Activated naive CD8-positive, alpha-beta T cell (primary cell): ENCODE measurements around the gene FANCC.

Source experiments
- H3K27ac Mint-ChIP-seq: one replicate; pipeline ENCODE4 v1.8.0; 2021; ENCODE audit warnings: mixed read lengths
- H3K27me3 Mint-ChIP-seq: one replicate; pipeline ENCODE4 v1.8.0; 2021; ENCODE audit warnings: mixed read lengths
- H3K36me3 Mint-ChIP-seq: one replicate; pipeline ENCODE4 v1.8.0; 2021; ENCODE audit warnings: mixed read lengths
- H3K4me1 Mint-ChIP-seq: one replicate; pipeline ENCODE4 v1.8.0; 2021; ENCODE audit warnings: low read depth, mixed read lengths
- H3K4me3 Mint-ChIP-seq: one replicate; pipeline ENCODE4 v1.8.0; 2021; ENCODE audit warnings: mild to moderate bottlenecking, mixed read lengths
- H3K9me3 Mint-ChIP-seq: one replicate; pipeline ENCODE4 v1.8.0; 2021; ENCODE audit warnings: low read depth, mixed read lengths

FANCC gene

DNA sequence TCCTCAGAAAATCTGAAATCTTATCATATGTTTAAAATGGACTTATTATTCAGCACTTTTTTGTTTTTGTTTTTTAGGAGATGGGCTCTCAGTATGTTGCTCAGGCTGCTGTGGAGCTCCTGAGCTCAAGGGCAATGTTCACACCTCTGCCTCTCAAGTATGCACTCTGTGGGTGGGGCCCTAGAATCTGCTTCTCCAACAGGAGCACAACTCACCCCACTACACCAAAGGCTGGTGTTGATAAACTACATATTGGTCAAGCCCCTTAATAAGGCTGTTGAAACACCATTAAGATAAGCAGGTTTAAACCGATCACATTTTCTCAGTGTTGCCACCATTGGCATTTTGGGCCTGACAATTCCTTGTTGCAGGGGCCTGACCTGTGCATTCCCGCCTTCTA is 131.6 kb downstream of the FANCC start:
- Mint-ChIP-seq H3K27me3 (no peaks in the 10 kb centered on the region), H3K27ac (no peak overlapping the region)

DNA sequence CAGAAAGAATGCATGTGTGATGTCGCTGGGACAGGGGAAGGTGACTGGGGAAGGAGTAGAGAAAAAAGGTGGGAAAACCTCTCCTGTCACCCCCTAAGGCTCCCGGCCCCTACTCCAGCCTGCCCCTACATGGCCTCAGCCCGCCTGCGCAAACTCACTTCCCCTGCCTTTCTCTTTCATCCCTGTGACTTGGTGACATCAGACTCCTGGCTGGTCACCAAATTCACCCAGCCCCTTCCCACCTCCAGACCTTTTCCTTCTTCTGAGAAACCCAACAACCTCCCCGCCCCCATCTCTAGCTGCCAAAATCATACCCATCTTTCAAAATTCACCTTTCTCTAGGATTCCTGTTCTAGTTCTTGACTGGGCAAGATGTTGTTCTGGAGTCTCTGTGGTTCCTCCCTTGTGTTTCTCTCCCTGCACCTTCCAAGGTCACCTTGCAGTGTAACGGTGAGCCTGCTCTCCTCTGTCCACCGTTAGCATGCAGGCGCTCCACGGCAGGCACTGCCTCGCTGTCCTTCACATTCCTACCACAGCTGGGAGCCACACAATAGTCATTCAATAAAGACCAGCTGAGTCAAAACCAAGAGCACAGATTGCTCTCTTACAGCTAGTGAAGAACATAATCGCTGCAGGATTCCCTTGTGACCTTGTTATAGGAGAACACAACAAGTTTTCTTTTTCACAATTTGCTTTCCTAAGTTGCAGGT is 134.5 kb downstream of the FANCC start:
- Mint-ChIP-seq H3K4me3 (no peak overlapping the region), H3K27me3 (no peaks in the 10 kb centered on the region)

More for the DNA sequence above, 131.6 kb downstream of the FANCC start:
- Mint-ChIP-seq H3K9me3 (no peaks in the 10 kb centered on the region), H3K4me3 (no peak overlapping the region), H3K36me3 (peaks cover 9% of the 10 kb centered on the region), H3K4me1 (peaks cover 29% of the 10 kb centered on the region)

GRCh38 chr9:95181835-95182234 is 135.7 kb downstream of the FANCC start:
- peaks cover 9% of the 10 kb centered on the region for H3K36me3 Mint-ChIP-seq
- no peaks in the 10 kb centered on the region for H3K27me3 Mint-ChIP-seq
- H3K9me3 Mint-ChIP-seq, result no peaks in the 10 kb centered on the region
- H3K27ac Mint-ChIP-seq, result no peak overlapping the region
- H3K4me1 Mint-ChIP-seq, result no peaks in the 10 kb centered on the region
- no peak overlapping the region for H3K4me3 Mint-ChIP-seq

More for the DNA sequence above, 134.5 kb downstream of the FANCC start:
- Mint-ChIP-seq H3K9me3 (no peaks in the 10 kb centered on the region), H3K27ac (no peak overlapping the region), H3K36me3 (peaks cover 9% of the 10 kb centered on the region), H3K4me1 (peaks cover under 1% of the 10 kb centered on the region)

DNA sequence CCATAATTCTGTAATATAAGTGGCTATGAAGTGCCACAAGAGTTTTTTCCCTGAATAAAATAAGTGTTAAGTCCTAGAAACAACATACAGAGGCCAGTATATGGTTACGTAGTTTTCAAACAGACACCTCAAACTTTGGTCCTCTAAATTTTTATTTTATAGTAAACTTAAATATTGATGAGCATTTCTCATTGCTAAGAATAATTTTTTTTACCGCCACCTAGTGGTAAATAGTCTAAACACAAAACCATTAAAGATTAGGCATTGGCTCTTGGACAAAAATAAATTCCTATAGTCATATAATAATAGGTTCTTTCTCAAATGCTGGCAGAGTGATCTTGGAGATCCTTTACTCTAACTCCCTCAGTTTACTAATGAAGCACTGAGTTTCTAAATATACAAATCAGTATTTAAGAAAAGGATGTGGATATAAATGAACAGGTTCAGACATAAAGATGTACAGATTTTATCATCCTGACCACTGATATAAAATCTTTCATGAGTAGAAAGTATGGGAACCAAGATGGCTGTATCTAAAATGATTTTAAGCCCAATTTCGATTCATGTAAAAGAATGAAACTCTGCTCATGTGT is 136.2 kb downstream of the FANCC start:
- Mint-ChIP-seq H3K9me3 (no peaks in the 10 kb centered on the region), H3K27ac (no peak overlapping the region), H3K27me3 (no peaks in the 10 kb centered on the region), H3K4me1 (no peaks in the 10 kb centered on the region), H3K36me3 (peaks cover 7% of the 10 kb centered on the region), H3K4me3 (no peak overlapping the region)

- no peak overlapping the region for H3K4me3 Mint-ChIP-seq
- no peaks in the 10 kb centered on the region for H3K27me3 Mint-ChIP-seq
- H3K27ac Mint-ChIP-seq, result no peak overlapping the region
- no peaks in the 10 kb centered on the region for H3K4me1 Mint-ChIP-seq
- no peaks in the 10 kb centered on the region for H3K36me3 Mint-ChIP-seq
- H3K9me3 Mint-ChIP-seq, result no peaks in the 10 kb centered on the region
These were observed 139.9 kb downstream of the FANCC start for GRCh38 chr9:95177617-95178016.

GRCh38 chr9:95176755-95177319 is 140.7 kb downstream of the FANCC start:
- H3K27me3 Mint-ChIP-seq, result no peaks in the 10 kb centered on the region
- H3K4me3 Mint-ChIP-seq, result no peak overlapping the region
- H3K36me3 Mint-ChIP-seq, result no peaks in the 10 kb centered on the region
- H3K9me3 Mint-ChIP-seq, result no peaks in the 10 kb centered on the region
- no peaks in the 10 kb centered on the region for H3K4me1 Mint-ChIP-seq
- H3K27ac Mint-ChIP-seq, result no peak overlapping the region

DNA sequence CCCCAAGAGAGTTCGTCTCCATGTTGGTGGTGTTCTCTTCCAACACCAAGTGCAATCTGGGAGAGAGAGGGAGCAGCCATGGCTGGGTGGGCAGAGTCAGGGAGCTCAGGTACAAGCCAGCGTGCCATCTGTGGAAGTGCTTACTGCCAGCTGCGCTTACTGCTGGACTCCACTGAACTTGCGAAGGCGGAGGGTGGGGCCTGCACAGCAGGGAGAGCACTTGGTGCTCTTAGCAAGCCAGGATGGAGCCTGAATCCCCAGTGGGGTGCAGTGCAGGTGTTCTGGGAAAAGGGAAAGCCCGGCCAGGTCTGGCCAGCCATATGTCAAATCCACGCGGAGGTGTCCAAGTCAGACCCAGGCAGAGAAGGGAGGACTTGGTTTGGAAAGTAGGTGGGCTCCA is 142.0 kb downstream of the FANCC start:
- no peaks in the 10 kb centered on the region for H3K27me3 Mint-ChIP-seq
- no peak overlapping the region for H3K27ac Mint-ChIP-seq
- H3K9me3 Mint-ChIP-seq, result no peaks in the 10 kb centered on the region
- H3K36me3 Mint-ChIP-seq, result peaks cover 3% of the 10 kb centered on the region
- H3K4me1 Mint-ChIP-seq, result no peaks in the 10 kb centered on the region
- H3K4me3 Mint-ChIP-seq, result no peak overlapping the region

DNA sequence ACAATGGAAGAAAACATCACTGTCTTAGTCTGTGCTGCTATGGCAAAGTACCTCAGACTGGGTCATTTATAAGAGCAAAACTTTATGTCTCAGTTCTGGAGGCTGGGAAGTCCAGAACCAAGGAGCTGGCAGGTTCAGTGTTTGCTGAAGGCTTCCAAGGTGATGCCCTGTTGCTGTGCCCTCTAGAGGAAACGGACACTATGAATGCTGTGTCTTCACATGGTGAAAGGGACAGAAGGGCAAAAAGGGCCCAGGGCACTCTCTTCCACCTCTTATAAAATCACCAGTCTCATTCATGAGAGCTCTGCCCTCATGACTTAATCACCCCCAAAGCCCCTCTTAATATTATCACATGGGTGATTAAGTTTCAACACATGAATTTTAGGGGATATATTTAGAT is 143.5 kb downstream of the FANCC start:
- H3K4me1 Mint-ChIP-seq, result no peaks in the 10 kb centered on the region
- no peak overlapping the region for H3K4me3 Mint-ChIP-seq
- no peak overlapping the region for H3K27ac Mint-ChIP-seq
- H3K27me3 Mint-ChIP-seq, result no peaks in the 10 kb centered on the region
- H3K9me3 Mint-ChIP-seq, result no peaks in the 10 kb centered on the region
- H3K36me3 Mint-ChIP-seq, result peaks cover 3% of the 10 kb centered on the region

GRCh38 chr9:95171596-95171995 is 145.9 kb downstream of the FANCC start:
- H3K4me1 Mint-ChIP-seq, result peaks cover 2% of the 10 kb centered on the region
- no peak overlapping the region for H3K27ac Mint-ChIP-seq
- H3K27me3 Mint-ChIP-seq, result no peaks in the 10 kb centered on the region
- H3K36me3 Mint-ChIP-seq, result peaks cover 14% of the 10 kb centered on the region
- no peaks in the 10 kb centered on the region for H3K9me3 Mint-ChIP-seq
- H3K4me3 Mint-ChIP-seq, result no peak overlapping the region

DNA sequence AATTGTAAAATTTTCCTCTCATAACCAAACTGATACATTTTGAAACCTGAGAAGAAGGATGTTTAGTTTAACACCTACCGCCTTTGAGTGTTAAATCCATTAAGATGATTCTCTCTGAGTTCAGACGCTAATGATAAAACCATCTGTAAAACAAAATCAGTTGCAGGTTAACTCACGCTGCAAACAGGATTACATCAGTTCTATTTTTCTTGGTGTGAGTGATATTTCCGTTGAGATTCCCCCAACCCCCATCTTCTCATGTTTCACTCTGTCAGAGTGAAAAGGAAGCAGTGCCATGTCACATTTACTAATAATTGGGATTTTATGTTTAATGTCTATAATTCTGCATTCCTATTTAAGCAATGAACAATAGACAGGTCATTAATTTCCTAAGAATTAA is 146.5 kb downstream of the FANCC start:
- Mint-ChIP-seq H3K36me3 (peaks cover 14% of the 10 kb centered on the region), H3K27me3 (no peaks in the 10 kb centered on the region), H3K9me3 (no peaks in the 10 kb centered on the region), H3K4me1 (peaks cover 2% of the 10 kb centered on the region), H3K27ac (no peak overlapping the region), H3K4me3 (no peak overlapping the region)

DNA sequence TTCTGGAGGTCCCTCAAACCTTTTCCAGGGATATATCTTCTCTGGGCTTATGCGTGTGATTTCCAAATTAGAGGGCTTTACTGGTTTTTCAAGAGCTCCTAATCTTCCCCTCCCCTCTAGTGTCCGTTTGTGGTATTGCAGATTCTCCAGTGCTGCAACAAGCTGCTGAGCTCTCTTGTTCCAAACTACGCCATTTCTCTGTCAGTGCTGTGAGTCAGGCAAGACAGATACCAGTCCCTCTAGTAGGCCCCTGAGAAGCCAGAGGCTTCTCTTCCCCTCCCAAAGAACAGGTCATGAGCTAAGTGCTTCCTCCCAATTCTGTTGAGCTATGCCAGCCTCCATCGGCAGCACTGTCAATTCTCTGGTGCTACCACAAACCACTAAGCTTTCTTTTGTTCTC is 149.5 kb downstream of the FANCC start:
- Mint-ChIP-seq H3K27ac (no peak overlapping the region), H3K9me3 (no peaks in the 10 kb centered on the region), H3K36me3 (peaks cover 16% of the 10 kb centered on the region), H3K4me1 (peaks cover 2% of the 10 kb centered on the region), H3K4me3 (no peak overlapping the region), H3K27me3 (no peaks in the 10 kb centered on the region)

- H3K36me3 Mint-ChIP-seq, result peaks cover 21% of the 10 kb centered on the region
- H3K27ac Mint-ChIP-seq, result no peak overlapping the region
- peaks cover 2% of the 10 kb centered on the region for H3K4me1 Mint-ChIP-seq
These were observed 152.5 kb downstream of the FANCC start for GRCh38 chr9:95165004-95165403.

DNA sequence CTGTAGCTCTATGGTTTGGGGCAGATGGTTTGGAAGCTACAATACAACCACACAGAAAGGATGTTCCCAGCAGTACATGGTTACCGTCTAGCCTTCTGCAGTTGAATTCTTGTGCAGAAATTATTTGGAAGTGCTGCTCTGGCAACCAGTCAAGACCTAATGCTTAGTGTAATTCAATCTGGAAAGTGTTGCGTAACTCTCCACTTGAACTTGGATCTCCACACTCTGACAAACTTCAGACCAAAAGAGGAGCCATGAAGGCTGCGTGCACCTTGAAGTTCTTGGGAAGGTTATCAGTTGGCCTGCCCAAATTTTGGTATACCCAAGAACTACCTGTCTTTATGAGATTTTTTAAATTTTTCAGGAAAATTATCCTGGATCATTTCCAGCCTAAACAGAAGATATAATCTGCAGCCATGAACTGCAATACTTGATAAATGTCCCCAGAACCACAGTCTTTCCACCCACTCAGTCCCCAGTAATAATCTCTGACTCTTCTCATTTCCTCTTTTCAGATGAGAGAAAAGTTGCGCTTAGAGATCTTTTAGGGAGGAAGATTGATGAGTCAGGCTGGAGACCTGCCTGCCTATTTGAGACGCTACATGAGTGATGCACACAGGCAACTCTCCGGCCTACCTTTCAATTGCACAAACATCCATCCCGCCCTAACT is 159.9 kb downstream of the FANCC start:
- peaks cover 12% of the 10 kb centered on the region for H3K36me3 Mint-ChIP-seq
- no peak overlapping the region for H3K4me3 Mint-ChIP-seq
- peaks cover 7% of the 10 kb centered on the region for H3K4me1 Mint-ChIP-seq
- H3K27me3 Mint-ChIP-seq, result no peaks in the 10 kb centered on the region
- no peaks in the 10 kb centered on the region for H3K9me3 Mint-ChIP-seq
- H3K27ac Mint-ChIP-seq, result no peak overlapping the region

More at GRCh38 chr9:95165004-95165403, 152.5 kb downstream of the FANCC start:
- H3K9me3 Mint-ChIP-seq, result no peaks in the 10 kb centered on the region
- H3K4me3 Mint-ChIP-seq, result no peak overlapping the region
- H3K27me3 Mint-ChIP-seq, result no peaks in the 10 kb centered on the region

- no peaks in the 10 kb centered on the region for H3K27me3 Mint-ChIP-seq
- peaks cover 12% of the 10 kb centered on the region for H3K36me3 Mint-ChIP-seq
- H3K9me3 Mint-ChIP-seq, result no peaks in the 10 kb centered on the region
- peaks cover 7% of the 10 kb centered on the region for H3K4me1 Mint-ChIP-seq
- H3K4me3 Mint-ChIP-seq, result no peak overlapping the region
- H3K27ac Mint-ChIP-seq, result no peak overlapping the region
These were observed 161.4 kb downstream of the FANCC start for GRCh38 chr9:95156074-95156473.

- Mint-ChIP-seq H3K27me3 (no peaks in the 10 kb centered on the region), H3K4me3 (no peak overlapping the region), H3K4me1 (peaks cover 7% of the 10 kb centered on the region), H3K27ac (no peak overlapping the region), H3K9me3 (no peaks in the 10 kb centered on the region), H3K36me3 (peaks cover 7% of the 10 kb centered on the region)
These were observed 162.3 kb downstream of the FANCC start for GRCh38 chr9:95155220-95155619.
